ENCODE data around the gene SCAANT1.

SCAANT1 gene

GRCh38 chr3:63896332-63897030, 15.7 kb downstream of the SCAANT1 start:
- DNase-seq, result no peak

GRCh38 chr3:63895422-63896189, 16.6 kb downstream of the SCAANT1 start:
- DNase-seq, result no peak

GRCh38 chr3:63892773-63893352, 19.3 kb downstream of the SCAANT1 start:
- no peak for DNase-seq

GRCh38 chr3:63891518-63891917, 20.7 kb downstream of the SCAANT1 start:
- no peak for DNase-seq

GRCh38 chr3:63886858-63887257, 25.3 kb downstream of the SCAANT1 start:
- no peak for DNase-seq

GRCh38 chr3:63880653-63881052, 31.5 kb downstream of the SCAANT1 start:
- DNase-seq, result no peak

GRCh38 chr3:63878394-63879060, 33.7 kb downstream of the SCAANT1 start:
- DNase-seq, result no peak

- no peak for DNase-seq
Observed at GRCh38 chr3:63877737-63878393, 34.3 kb downstream of the SCAANT1 start.

GRCh38 chr3:63876260-63876659, 35.9 kb downstream of the SCAANT1 start:
- DNase-seq, result no peak

GRCh38 chr3:63875510-63875909, 36.7 kb downstream of the SCAANT1 start:
- DNase-seq, result no peak

- no peak for DNase-seq
Observed at GRCh38 chr3:63874769-63875168, 37.4 kb downstream of the SCAANT1 start.

GRCh38 chr3:63872135-63872924, 39.9 kb downstream of the SCAANT1 start:
- DNase-seq, result no peak

- DNase-seq, result no peak
Observed at GRCh38 chr3:63870615-63871005, 41.6 kb downstream of the SCAANT1 start.

- no peak for DNase-seq
Observed at GRCh38 chr3:63869940-63870614, 42.1 kb downstream of the SCAANT1 start.

GRCh38 chr3:63867225-63867624, 45.0 kb downstream of the SCAANT1 start:
- no peak for DNase-seq

- no peak for DNase-seq
Observed at GRCh38 chr3:63864965-63865327, 47.2 kb downstream of the SCAANT1 start.

GRCh38 chr3:63864008-63864964, 47.9 kb downstream of the SCAANT1 start:
- peak; percentile 65 to 68 for DNase-seq

- DNase-seq, result peak; percentile 71 to 81
Observed at GRCh38 chr3:63863150-63864007, 48.8 kb downstream of the SCAANT1 start, which contains the start of the genes ATXN7 and THOC7. TSS of gene ATXN7 (plus strand) at chr3:63863867. CDS start at chr3:63912599, 48,732 bp downstream. TSS of gene THOC7 (minus strand) at chr3:63863805. CDS start at chr3:63863790, 15 bp downstream.

- DNase-seq, result peak in 1 of 2 experiments; percentile 27
Observed at GRCh38 chr3:63862804-63863149, 49.4 kb downstream of the SCAANT1 start.

Measured in activated T-cell treated with anti-CD3 and anti-CD28 coated beads, Interleukin-2, amount 50 U/mL, for 48 hours (primary cell).